GM21528 (cell line): ENCODE results near the gene GPR6.

Source experiments
- ATAC-seq: cut with Tn5 transposase; IDR thresholded peaks from one replicate; pipeline ENCODE4 v1.9.1; 2021; ENCODE audit warnings: mild to moderate bottlenecking, moderate library complexity; ENCODE audit not compliant: unreplicated experiment, low FRiP score

The GPR6 gene, protein sequence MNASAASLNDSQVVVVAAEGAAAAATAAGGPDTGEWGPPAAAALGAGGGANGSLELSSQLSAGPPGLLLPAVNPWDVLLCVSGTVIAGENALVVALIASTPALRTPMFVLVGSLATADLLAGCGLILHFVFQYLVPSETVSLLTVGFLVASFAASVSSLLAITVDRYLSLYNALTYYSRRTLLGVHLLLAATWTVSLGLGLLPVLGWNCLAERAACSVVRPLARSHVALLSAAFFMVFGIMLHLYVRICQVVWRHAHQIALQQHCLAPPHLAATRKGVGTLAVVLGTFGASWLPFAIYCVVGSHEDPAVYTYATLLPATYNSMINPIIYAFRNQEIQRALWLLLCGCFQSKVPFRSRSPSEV

DNA sequence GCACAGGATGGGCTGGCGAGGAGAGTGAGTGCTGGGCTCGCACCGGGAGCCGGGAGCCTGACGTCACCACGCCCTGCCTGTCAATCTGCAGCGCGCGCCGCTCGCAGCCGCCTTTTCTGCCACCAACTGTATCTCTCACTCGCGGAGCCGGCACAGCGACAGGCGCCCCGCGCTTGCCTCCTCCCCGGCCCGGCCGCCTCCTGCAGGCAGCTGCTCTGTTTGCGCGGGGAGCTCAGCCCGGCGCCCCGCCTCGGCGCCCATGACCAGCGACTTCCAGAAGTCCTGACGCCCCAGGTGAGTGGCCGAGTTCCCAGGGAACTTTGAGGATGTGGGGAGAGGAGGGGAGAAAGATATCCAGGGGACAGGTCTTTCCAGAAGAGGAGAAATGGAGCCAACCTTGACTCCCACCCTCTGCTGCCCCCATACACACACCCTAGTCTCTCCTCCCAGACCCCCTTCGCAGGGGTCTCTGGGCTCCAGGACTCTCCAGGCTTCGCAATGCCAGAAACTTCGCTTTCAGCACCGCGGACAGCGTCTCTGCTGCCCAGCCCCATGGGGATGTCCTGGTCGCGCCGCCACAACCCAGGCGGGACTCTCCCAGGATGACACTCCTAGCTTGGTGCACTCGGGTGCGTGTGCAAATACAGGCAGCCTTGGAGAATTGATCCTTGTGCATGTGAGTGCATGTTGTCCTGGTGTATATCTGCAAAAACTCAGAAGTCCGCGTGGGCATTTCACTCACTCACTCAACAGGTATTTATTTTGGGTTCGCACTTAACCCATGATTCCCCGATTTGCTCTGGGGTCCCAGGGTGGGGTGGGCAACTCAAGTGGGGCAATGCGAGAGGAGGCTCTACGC, at the start of gene GPR6:
GPR6 (plus strand) TSS at position 138 of the 859 bp plus-strand sequence. CDS start 802 bp downstream, outside the sequence.
- no peak for ATAC-seq

DNA sequence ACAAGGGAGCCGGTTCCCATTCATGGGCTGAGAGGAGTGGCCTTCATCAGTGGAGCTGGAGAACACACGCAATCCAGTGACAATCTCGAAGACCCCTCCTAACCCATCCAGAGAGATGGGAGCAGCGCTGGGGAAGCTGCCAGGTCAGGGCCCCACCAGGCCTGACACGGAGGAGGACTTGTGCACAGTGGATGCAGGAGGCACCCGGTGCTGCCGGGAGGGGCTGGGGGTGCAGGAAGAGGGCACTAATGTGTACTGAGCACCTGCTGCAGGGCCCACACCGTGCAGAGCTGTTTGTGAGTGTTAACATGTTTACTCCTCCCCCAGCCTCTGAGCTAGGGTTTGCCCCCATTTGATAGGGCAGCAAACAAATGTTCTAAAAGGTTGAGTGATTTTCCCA, 43.8 kb upstream of the GPR6 start:
- ATAC-seq: no peak

DNA sequence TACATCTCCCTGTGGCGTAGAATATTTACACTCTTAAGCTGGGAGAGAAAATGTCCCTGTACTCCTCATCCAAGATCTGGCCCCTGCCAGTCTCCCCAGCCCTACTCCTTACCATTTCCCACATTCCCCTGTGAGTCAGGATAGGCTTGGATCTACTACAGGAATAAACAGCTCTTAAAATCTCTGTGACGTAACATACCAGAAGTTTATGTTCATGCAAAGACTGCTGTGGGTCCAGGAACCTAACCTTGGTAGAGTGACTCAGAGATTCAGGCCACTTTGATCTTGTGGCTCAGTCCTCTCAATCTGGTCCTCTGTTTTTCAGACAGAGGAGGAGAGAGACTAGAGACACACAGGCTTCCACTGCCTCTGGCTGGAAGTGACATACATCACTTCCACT, 38.5 kb upstream of the GPR6 start:
- ATAC-seq: no peak

DNA sequence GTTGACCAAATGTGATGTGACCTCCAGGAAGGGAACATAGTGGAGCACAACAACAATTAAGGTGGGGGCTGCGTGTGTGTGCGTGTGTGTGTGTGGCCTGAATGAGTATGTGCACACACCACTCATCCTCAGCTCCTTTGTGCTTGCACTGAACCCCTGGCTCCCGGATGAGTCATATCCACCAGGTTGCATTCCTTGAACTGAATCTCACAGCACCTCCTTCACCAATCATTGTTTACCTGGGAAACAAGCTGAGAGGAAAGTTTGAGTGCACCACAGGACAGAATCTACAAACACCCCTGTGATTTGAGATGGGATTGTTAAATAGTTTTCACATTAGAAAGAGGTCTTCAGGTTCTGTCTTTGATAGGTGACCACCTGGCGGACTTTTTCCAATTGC, 33.7 kb upstream of the GPR6 start:
- ATAC-seq: no peak

DNA sequence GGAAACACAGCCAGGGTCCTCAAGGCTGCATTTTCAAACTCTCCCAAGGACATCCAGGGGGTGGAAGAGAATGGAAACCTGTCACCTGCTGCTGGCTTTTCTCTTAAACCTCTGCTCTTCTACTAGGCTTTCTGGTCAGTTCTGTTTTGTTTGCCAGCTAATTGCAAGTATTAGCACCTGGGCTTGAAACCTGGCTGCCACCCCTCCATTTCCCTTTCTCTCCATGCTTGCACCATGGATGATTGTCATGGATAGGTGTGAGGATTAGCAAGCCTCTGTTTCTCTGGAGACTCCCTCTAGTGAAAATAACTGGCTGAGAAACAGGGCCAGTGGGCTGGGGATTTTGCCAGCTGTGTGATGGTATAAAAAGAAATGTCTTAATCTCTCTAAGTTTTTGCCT, 33.0 kb upstream of the GPR6 start:
- no peak for ATAC-seq

DNA sequence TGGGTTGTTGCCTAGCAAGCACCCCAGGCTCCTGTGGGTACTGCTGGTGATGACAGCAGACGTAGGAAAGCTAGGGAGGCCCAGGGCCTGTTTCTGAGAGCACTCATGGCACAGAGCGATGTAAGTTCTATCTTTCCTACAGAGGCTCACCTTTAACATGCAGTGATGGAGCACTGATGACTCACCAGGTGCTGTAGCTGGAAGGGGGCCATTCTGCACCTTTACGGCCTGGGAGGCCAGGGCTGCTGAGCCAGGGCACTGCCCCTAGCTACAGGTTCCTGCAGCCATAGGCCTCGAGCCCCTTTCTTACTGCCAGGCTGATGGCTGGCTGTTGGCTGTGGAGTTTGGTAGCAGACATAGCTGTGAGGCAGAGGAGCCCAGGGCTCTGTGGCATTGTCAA, 31.1 kb upstream of the GPR6 start:
- ATAC-seq: no peak

DNA sequence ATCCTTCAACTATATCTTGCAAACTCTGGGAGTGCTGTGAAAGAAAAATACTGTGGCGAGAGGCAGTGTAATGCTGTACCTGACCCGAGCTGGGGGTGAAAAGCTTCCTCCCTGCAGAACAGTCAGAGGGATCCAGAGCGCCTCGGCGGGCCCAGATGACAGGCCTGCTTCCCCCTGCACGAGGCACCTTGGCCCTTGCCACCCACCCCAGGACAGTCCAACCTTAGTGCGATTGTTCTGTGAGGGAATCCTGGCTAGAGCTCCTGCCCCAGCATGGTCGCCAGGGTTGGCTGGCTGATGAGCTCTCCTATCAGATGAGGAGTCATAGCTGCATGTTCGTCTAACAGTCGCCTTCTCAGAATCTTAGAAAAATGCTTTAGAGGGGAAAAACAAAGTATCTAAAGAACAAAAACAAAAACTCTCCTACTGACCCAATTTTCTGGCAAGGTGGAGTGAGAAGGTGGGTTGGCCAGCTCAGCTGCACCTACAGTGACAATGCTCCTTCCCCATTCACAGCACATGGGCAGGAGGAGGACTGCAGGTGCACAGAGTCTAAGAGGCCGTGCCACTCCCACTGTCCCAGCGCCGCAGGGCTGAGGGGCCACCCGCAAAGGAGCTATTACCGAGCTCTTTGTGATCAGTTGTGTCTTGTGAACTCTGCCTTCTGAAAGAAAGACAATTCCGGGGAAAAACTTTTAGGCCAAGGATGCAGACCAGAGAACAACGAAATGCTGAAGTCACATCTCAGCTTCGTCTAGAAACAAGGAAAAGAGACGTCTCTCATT, 28.6 kb upstream of the GPR6 start:
- ATAC-seq: no peak

DNA sequence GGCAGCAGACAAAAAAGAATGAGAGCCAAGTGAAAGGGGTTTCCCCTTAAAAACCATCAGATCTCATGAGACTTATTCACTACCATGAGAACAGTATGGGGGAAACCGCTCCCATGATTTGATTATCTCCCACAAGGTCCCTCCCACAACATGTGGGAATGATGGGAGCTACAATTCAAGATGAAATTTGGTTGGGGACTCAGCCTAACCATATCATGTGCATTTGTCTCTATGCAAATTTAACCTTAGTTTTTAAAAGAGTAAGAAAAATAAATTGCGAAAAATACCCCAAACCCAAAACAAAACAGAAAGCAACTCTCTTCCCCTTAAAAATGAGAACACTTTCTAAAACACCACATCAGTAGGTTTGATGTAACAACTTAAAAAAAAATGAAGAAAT, 22.6 kb upstream of the GPR6 start:
- ATAC-seq: no peak

DNA sequence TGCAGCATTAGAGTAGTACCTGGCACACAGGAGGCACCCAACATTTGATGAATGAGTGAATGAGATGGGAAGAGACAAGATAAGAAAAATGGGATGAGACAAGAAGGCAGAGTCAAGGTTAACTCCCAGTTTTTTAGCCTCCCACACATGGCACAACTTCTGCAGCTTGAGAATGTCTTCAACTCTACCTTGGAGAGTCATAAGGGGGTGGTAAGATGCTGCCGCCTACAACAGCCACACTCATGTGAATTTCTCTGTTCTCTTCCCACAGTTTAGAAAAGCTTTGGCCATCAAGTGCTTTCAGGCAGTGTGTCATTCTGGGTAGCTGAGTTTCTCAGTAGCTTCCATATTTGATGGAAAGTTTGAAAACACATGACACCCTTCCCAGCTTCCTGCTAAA, 19.5 kb upstream of the GPR6 start:
- ATAC-seq: no peak

DNA sequence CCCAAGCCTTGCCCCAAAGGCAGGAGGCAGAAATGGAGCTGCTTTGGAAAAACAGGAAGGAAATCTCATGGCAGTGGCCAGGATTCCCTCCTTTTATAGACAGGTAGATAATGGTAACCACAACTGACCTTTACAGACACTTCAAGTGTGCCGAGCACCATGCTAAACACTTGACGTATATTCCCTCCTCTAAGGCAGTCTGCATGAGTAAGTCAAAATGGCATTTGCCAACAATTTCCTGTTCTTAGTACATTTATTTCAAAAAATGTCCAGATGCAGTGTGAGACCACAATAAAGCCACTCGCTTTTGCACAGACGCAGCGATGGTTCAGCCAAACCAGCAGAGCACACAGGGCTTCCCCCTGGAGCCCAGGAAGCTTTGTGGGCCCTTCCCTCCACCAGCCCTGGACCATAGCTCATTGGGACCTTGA, 16.5 kb upstream of the GPR6 start:
- no peak for ATAC-seq

DNA sequence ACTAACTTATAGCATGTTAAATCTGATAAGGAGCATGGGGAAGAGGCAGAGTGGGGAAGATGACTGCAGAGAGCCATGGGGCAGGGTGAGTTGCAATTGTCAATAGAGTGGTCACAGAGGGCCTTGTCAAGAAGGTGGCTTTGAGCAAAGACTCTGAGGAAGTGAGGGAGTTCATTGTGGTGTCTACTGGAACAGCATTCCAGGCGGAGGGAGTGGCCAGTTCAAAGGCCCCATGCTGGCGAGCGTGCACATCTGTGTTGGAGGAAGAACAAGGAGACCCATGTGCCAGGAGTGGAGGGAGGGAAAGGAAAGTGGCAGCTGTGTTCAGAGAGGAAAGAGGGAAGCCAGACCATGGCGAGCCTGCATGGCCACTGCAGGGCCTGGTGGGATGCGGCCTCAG, 15.8 kb upstream of the GPR6 start:
- ATAC-seq: no peak

DNA sequence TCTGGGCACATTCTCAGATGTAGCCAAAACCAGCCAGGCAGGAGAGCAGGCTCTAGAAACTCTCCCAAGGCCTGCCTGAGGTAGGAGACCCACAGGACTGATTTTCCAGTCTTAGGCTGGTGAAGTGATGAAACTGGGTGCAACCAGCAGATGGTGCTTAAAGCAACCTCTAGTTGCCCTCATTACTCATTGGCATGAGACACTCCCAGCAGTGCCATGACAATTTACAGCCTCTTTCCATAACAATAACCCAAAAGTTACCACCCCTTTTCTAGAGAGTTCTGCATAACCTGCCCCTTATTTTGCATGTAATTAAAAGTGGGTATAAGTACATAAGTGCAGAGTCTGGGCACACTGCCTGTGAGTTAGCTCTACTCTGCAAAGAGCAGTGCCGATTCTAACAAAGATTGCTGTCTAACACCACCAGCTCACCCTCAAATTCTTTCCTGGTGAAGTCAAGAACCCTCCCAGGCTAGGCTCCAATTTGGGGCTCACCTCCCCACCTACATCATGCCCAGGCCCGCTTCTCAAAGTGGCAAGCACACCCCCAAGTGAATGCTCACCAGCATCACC, 14.4 kb upstream of the GPR6 start:
- no peak for ATAC-seq

DNA sequence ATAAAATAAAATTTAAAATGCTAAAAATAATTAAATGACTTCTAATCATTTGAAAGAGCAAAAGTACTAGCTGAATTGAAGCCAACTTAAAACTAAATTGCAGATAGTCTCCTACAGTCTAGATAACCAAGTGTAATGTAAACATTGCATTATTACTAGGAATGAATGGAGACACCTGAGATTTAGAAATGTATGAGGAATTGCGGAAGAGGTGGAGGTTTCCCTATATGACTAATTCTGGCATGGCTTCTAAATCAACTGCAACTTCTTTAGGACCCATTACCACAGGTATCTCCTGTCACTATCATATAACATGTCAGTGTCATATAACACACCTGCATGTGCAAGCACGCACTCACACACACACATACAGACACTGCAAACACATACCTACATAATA, 13.2 kb upstream of the GPR6 start:
- no peak for ATAC-seq

DNA sequence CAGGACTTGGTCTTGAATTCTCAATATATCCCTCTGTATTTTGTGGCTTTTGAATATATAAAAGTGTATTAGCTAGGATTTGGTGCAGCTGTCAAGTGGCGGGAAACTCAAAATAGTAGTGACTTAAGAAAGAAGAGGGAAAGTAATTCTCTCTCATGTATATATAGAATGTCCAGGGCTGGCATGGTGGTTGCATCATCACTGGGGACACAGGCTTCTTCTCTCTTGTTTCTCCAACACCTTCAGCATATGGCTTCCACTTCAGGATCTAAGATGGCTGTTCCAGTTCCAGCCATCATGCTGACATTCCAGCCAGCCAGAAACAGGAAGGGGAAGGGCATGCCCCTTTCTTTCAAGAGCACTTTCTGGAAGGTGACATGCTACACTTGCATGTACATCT, 11.8 kb upstream of the GPR6 start:
- ATAC-seq: no peak

DNA sequence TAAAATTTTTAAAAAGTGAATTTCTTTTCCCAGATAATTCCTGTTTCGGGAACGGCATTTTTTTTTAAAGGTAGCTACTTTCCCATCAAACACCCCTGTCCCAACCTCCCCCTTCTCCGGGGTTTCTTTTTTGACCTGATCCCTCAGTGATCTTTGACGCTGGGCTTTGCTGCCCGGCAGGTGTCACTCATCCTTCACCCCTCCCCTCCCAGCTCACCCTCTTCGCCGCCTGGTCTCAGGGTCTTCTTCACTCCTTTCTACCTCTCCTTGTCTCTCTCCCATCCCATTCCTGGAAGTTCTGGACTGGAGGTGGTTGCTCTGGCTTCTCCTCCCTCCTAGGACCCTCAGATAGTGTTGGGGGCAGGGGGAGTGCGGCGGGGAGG, 329 bp upstream of the GPR6 start:
- no peak for ATAC-seq

DNA sequence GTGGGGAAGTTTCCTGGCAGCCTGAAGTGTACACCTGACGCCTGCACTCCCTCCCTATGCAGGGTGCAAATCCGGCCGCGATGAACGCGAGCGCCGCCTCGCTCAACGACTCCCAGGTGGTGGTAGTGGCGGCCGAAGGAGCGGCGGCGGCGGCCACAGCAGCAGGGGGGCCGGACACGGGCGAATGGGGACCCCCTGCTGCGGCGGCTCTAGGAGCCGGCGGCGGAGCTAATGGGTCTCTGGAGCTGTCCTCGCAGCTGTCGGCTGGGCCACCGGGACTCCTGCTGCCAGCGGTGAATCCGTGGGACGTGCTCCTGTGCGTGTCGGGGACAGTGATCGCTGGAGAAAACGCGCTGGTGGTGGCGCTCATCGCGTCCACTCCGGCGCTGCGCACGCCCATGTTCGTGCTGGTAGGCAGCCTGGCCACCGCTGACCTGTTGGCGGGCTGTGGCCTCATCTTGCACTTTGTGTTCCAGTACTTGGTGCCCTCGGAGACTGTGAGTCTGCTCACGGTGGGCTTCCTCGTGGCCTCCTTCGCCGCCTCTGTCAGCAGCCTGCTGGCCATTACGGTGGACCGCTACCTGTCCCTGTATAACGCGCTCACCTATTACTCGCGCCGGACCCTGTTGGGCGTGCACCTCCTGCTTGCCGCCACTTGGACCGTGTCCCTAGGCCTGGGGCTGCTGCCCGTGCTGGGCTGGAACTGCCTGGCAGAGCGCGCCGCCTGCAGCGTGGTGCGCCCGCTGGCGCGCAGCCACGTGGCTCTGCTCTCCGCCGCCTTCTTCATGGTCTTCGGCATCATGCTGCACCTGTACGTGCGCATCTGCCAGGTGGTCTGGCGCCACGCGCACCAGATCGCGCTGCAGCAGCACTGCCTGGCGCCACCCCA, 1.2 kb downstream of the GPR6 start:
- no peak for ATAC-seq

DNA sequence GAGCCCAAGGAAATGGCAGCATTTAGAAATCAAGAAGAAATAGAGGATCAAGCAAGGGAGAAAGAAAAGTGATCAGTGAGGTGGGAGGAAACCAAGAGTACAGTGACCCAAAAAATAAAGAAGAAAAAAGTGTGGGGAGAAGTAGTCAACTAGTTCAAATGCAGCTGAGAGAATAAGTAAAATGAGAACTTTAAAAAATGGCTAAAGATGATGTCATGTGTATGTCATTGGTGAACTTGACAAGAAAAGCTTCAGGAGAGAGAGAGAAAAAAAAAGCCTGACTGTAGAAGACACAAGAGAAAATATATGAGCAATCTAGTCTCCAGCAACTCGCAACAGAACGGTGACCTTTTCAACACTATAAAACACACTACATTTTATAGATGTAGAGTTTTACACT, 6.3 kb downstream of the GPR6 start:
- ATAC-seq: no peak

DNA sequence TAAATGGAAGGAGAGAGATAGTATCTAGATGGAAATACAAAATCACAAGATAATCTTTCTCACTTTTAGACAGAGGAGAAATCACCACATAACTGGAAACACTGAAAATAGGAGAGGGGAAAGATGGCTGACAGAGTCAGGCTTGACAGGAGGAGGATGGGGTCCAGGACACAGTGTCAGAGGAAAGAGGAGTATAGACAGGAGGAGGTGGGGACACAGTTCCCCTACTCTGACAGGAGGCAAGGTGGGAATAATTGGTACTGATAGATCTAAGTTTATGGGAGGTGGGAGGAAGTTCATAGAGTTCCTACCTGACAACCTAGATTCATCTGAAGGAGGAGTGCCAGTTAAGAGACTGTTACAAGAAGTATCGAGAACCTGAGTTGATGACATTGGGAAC, 9.1 kb downstream of the GPR6 start:
- no peak for ATAC-seq

DNA sequence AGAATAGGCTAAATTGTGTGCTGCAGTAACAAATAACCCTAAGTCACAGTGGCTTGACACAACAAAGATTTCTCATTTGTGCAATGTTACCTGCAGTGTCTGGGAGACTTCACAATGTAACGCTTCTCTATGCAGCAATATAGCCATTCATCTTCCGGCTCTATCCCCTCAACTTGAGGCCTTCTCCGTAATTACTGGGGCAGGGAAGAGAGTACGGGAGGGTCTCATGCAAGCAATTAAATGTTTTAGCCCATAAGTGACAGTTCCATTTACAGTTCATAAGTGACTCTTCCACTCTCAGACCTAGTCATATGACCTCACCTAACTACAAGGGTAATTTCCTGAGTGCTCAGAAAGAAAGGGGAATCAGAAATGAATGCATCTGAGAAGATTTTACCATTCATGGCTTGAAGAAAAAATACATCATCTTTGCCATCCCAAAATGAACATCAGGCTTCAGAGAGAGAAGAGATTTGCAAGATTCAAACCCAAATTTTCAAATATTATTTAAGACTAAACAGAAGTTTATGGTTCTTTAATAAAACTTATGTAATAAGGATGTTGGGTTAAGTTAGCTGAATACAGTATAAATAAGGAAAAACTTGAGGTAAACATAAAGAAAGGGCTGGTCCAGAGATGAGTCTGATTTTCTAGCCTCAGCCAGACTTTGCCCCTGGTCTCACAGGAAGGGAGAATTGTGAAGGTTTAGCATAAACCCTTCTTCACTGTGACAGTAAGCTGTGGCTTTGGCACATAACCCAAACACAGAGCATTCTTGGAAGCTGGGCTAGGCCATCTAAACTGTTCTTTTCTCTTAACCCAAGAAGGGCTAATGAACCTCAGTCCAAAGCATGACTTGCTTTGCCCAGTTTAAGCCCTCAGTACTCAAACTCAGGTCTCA, 13.3 kb downstream of the GPR6 start:
- ATAC-seq: no peak
